Liver (tissue), 9 donors: ENCODE results near the gene RTL10. TPM values are rescaled to one million over a fixed set of nuclear protein-coding genes. Genes with fewer than 3 reads are reported as not detected.
A peak's percentile ranks its signal among the peaks of the same experiment; 100 is the strongest.

ENCODE experiments used
- DNase-seq: peaks from one replicate; pipeline ENCODE4 v3.0.0-alpha.2; 2017; ENCODE audit warnings: low spot score
- H3K27ac ChIP-seq, 2 donors: one replicate each; pipeline ENCODE4 v1.7.0; 2013; ENCODE audit warnings: inconsistent platforms in 2 of 2, low read length in 2 of 2, control low read depth in 1 of 2, low read depth in 1 of 2, mild to moderate bottlenecking in 1 of 2
- H3K27me3 ChIP-seq, 4 donors: one replicate each; pipeline versions ENCODE4 v1.6.1 to v1.7.0; 2013; ENCODE audit warnings: low read length in 3 of 4, inconsistent platforms in 1 of 4, mild to moderate bottlenecking in 1 of 4, moderate library complexity in 1 of 4; ENCODE audit not compliant: control insufficient read depth in 4 of 4, insufficient read depth in 4 of 4
- H3K36me3 ChIP-seq, 4 donors: one replicate each; pipeline versions ENCODE4 v1.6.1 to v1.7.0; 2013; ENCODE audit warnings: low read length in 3 of 4, mild to moderate bottlenecking in 3 of 4, low read depth in 1 of 4, moderate library complexity in 1 of 4; ENCODE audit not compliant: control insufficient read depth in 4 of 4, insufficient read depth in 3 of 4
- H3K4me1 ChIP-seq, 4 donors: one replicate each; pipeline versions ENCODE4 v1.6.1 to v1.7.0; 2013; ENCODE audit warnings: low read length in 3 of 4, mild to moderate bottlenecking in 3 of 4, moderate library complexity in 1 of 4; ENCODE audit not compliant: control insufficient read depth in 4 of 4, insufficient read depth in 4 of 4
- H3K4me3 ChIP-seq, 3 donors: one replicate each; pipeline versions ENCODE4 v1.6.1 to v1.7.0; 2013; ENCODE audit warnings: low read length in 3 of 3, control low read depth in 1 of 3, low read depth in 1 of 3, mild to moderate bottlenecking in 1 of 3
- H3K9ac ChIP-seq, 2 donors: one replicate each; pipeline ENCODE4 v1.7.0; 2013; ENCODE audit warnings: low read length in 2 of 2, mild to moderate bottlenecking in 2 of 2, moderate library complexity in 2 of 2, control low read depth in 1 of 2, low read depth in 1 of 2
- H3K9me3 ChIP-seq, 4 donors: one replicate each; pipeline versions ENCODE4 v1.6.1 to v1.7.0; 2013; ENCODE audit warnings: low read length in 3 of 4; ENCODE audit not compliant: control insufficient read depth in 4 of 4
- EGR1 ChIP-seq, 2 donors: IDR thresholded peaks; 2 replicates each; pipeline ENCODE4 v1.6.1; 2016 to 2018; ENCODE audit warnings: antibody characterized with exemption in 2 of 2, low read depth in 2 of 2
- FOXA1 ChIP-seq: IDR thresholded peaks from 2 replicates; pipeline ENCODE4 v1.6.1; 2016; ENCODE audit warnings: antibody characterized with exemption
- FOXA2 ChIP-seq: IDR thresholded peaks from 2 replicates; pipeline ENCODE4 v1.6.1; 2016; ENCODE audit warnings: antibody characterized with exemption
- GABPA ChIP-seq, 2 donors: IDR thresholded peaks in 1 of 2; conservative IDR thresholded peaks in 1 of 2; 2 replicates each; pipeline ENCODE4 v1.6.1; 2016; ENCODE audit warnings: antibody characterized with exemption in 2 of 2, mild to moderate bottlenecking in 1 of 2, moderate library complexity in 1 of 2
- HNF4A ChIP-seq, 2 donors: conservative IDR thresholded peaks; 2 replicates each; pipeline ENCODE4 v1.6.1; 2016; ENCODE audit warnings: antibody characterized with exemption in 2 of 2, mild to moderate bottlenecking in 2 of 2
- HNF4G ChIP-seq: IDR thresholded peaks from 2 replicates; pipeline ENCODE4 v1.6.1; 2016; ENCODE audit warnings: antibody characterized with exemption
- JUND ChIP-seq, 2 donors: IDR thresholded peaks; 2 replicates each; pipeline ENCODE4 v1.6.1; 2016; ENCODE audit warnings: antibody characterized with exemption in 2 of 2
- NR2F2 ChIP-seq: IDR thresholded peaks from 2 replicates; pipeline ENCODE4 v1.6.1; 2016; ENCODE audit warnings: antibody characterized with exemption
- RAD21 ChIP-seq, 2 donors: IDR thresholded peaks; 2 replicates each; pipeline ENCODE4 v1.6.1; 2016; ENCODE audit warnings: antibody characterized with exemption in 2 of 2, mild to moderate bottlenecking in 2 of 2
- RXRA ChIP-seq, 2 donors: IDR thresholded peaks; 2 replicates each; pipeline ENCODE4 v1.6.1; 2017 to 2018; ENCODE audit warnings: antibody characterized with exemption in 2 of 2, mild to moderate bottlenecking in 1 of 2
- SP1 ChIP-seq: IDR thresholded peaks from 2 replicates; pipeline ENCODE4 v1.6.1; 2018; ENCODE audit warnings: antibody characterized with exemption, mild to moderate bottlenecking
- TAF1 ChIP-seq: conservative IDR thresholded peaks from 2 replicates; pipeline ENCODE4 v1.6.1; 2016; ENCODE audit warnings: antibody characterized with exemption, mild to moderate bottlenecking
- YY1 ChIP-seq: IDR thresholded peaks from 2 replicates; pipeline ENCODE4 v1.6.1; 2016; ENCODE audit warnings: antibody characterized with exemption, mild to moderate bottlenecking
- WGBS: extraction: QIAGEN DNeasy Blood & Tissue Kit; methylation state at CpG from one replicate; pipeline ENCODE4 v1.1.7; 2013; 5-methylcytosine and 5-hydroxymethylcytosine counted together
- polyA plus RNA-seq, 2 donors: library from polyadenylated mRNA; stranded (reverse) in 1 of 2; unstranded in 1 of 2; fragments of 200-250 nt in 1 of 2; fragments of >200 nt in 1 of 2; fragmentation: Nextera tagmentation in 1 of 2; extraction: Ambion mirVana in 1 of 2; gene quantifications; one replicate each; pipeline versions ENCODE4 v1.2.1 to v1.2.3, GENCODE V29; 2013 to 2015
- total RNA-seq, 2 donors: library from RNA; depleted of rRNA; stranded (reverse); fragments of >200 nt; gene quantifications; one replicate each; pipeline ENCODE4 v1.2.3, GENCODE V29; 2014
- TF ChIP-seq, protein P1 (sequence below): IDR thresholded peaks from 2 replicates; pipeline ENCODE4 v1.6.1; 2016; ENCODE audit warnings: antibody characterized with exemption
- TF ChIP-seq, protein P2 (sequence below): fragments of 150-350 bp; IDR thresholded peaks from 2 replicates; pipeline ENCODE4 v1.5.1; 2017; ENCODE audit warnings: improper control_type of control experiment, low read depth, low read length; ENCODE audit not compliant: missing input control
- TF ChIP-seq, protein P3 (sequence below): IDR thresholded peaks from 2 replicates; pipeline ENCODE4 v1.6.1; 2016; ENCODE audit warnings: antibody characterized with exemption
- TF ChIP-seq, protein P4 (sequence below): IDR thresholded peaks from 2 replicates; pipeline ENCODE4 v1.6.1; 2016; ENCODE audit warnings: antibody characterized with exemption, mild to moderate bottlenecking
- donor health status: healthy.
- donor health status: healthy.
- donor health status: healthy.
- donor health status: healthy.
- donor health status: healthy.

The RTL10 gene
- total and polyA plus RNA-seq, 4 donors = 4.2 to 8.3 (median 7.4) TPM

DNA sequence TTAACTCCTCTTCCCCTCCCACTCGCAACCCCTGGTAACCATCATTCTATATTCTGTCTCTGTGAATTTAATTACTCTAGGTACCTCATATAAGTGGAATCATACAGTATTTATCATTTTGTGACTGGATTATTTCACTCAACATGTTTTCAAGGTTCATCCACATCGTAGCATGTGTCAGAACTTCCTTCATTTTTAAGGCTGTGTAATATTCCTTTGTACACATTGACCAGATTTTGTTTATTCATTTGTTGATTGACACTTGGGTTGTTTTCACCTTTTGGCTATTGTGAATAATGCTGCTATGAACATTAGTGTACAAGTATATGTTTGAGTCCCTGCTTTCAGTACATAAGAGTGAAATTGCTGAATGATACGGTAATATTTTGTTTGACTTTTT lies 2.7 kb upstream of the RTL10 start:
- Histone ChIP-seq H3K27ac (no peak overlapping the region), H3K4me3 (no peak overlapping the region), H3K9ac (no peak overlapping the region), H3K36me3 (no peaks in the 10 kb centered on the region), H3K4me1 (peaks cover 10 to 27% (median 24%) of the 10 kb centered on the region in 4 donors), H3K9me3 (no peaks in the 10 kb centered on the region), H3K27me3 (no peaks in the 10 kb centered on the region)
- TF ChIP-seq, protein P1, sequence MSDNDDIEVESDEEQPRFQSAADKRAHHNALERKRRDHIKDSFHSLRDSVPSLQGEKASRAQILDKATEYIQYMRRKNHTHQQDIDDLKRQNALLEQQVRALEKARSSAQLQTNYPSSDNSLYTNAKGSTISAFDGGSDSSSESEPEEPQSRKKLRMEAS = no peak
- TF ChIP-seq YY1 = no peak
- TF ChIP-seq SP1 = no peak
- no peak for TF ChIP-seq FOXA1
- TF ChIP-seq FOXA2 = no peak
- TF ChIP-seq, protein P2, sequence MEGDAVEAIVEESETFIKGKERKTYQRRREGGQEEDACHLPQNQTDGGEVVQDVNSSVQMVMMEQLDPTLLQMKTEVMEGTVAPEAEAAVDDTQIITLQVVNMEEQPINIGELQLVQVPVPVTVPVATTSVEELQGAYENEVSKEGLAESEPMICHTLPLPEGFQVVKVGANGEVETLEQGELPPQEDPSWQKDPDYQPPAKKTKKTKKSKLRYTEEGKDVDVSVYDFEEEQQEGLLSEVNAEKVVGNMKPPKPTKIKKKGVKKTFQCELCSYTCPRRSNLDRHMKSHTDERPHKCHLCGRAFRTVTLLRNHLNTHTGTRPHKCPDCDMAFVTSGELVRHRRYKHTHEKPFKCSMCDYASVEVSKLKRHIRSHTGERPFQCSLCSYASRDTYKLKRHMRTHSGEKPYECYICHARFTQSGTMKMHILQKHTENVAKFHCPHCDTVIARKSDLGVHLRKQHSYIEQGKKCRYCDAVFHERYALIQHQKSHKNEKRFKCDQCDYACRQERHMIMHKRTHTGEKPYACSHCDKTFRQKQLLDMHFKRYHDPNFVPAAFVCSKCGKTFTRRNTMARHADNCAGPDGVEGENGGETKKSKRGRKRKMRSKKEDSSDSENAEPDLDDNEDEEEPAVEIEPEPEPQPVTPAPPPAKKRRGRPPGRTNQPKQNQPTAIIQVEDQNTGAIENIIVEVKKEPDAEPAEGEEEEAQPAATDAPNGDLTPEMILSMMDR = no peak
- no peak for TF ChIP-seq JUND (IDR thresholded peaks at IDR 0.05)
- no peak for TF ChIP-seq NR2F2
- no peak for TF ChIP-seq RAD21 (IDR thresholded peaks at IDR 0.05)
- no peak for TF ChIP-seq RXRA (IDR thresholded peaks at IDR 0.05)
- TF ChIP-seq GABPA (IDR thresholded peaks at IDR 0.05 in 1 of 2, conservative IDR thresholded peaks at IDR 0.05 in 1 of 2) = no peak
- TF ChIP-seq EGR1 (IDR thresholded peaks at IDR 0.05; ENCODE audit: low read depth in 2 of 2) = no peak
- TF ChIP-seq HNF4G = no peak
- TF ChIP-seq, protein P3, sequence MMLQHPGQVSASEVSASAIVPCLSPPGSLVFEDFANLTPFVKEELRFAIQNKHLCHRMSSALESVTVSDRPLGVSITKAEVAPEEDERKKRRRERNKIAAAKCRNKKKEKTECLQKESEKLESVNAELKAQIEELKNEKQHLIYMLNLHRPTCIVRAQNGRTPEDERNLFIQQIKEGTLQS = no peak
- TF ChIP-seq TAF1 = no peak
- TF ChIP-seq, protein P4, sequence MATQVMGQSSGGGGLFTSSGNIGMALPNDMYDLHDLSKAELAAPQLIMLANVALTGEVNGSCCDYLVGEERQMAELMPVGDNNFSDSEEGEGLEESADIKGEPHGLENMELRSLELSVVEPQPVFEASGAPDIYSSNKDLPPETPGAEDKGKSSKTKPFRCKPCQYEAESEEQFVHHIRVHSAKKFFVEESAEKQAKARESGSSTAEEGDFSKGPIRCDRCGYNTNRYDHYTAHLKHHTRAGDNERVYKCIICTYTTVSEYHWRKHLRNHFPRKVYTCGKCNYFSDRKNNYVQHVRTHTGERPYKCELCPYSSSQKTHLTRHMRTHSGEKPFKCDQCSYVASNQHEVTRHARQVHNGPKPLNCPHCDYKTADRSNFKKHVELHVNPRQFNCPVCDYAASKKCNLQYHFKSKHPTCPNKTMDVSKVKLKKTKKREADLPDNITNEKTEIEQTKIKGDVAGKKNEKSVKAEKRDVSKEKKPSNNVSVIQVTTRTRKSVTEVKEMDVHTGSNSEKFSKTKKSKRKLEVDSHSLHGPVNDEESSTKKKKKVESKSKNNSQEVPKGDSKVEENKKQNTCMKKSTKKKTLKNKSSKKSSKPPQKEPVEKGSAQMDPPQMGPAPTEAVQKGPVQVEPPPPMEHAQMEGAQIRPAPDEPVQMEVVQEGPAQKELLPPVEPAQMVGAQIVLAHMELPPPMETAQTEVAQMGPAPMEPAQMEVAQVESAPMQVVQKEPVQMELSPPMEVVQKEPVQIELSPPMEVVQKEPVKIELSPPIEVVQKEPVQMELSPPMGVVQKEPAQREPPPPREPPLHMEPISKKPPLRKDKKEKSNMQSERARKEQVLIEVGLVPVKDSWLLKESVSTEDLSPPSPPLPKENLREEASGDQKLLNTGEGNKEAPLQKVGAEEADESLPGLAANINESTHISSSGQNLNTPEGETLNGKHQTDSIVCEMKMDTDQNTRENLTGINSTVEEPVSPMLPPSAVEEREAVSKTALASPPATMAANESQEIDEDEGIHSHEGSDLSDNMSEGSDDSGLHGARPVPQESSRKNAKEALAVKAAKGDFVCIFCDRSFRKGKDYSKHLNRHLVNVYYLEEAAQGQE = no peak
- 97% methylated on average over 3 of the region's 3 CpGs for whole genome bisulfite sequencing
- no peak for DNase-seq

DNA sequence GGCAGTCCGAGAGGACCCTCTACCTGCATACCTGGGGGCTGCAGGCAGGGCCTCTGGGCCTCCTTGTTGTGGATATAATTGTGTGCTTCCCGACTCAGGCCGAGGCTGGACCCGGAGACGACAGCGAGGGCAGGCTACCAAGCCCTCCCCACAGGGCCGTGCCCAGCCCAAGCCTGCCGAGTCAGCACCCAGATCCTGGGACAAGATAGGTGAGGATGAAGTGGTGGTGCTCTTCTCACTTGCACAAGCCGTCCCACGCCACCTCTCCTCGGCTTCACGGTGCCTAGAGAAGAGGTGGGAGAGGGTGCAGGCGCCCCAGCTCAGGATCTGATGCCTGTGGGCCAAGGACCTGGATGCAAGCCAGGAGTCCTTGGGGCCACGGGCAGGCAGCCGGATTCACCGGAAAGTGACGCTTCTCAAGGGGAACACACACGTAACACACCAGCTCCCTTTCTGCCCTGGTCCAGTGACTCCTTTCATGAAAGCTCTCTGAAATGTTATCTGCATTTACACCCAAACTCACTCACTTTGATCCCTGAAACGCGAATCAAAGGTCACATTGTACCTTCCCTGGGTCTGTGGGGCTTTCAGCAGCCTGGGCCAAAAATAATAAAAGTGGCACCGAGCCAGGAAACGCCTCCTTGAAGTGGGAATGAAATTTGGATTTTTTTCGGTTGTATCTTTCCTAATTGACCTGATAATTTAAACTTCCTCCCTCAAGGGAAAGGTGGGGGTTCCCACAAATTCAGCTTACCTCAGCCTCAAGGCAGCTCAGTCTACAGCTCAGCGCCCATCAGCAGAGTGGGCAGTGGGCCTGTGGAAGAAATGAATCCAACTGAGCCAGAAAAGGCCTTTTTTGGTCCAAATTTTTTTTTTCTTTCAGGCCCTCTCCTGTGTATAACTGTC lies 1.1 kb upstream of the RTL10 start:
- Histone ChIP-seq H3K27me3 (no peaks in the 10 kb centered on the region), H3K4me1 (peaks cover 10 to 27% (median 24%) of the 10 kb centered on the region in 4 donors), H3K4me3 (peak overlapping the region; percentile 71 to 91 (median 76)), H3K9me3 (no peaks in the 10 kb centered on the region), H3K9ac (peak overlapping the region; percentile 51 to 71), H3K27ac (peak overlapping the region; percentile 91 to 95), H3K36me3 (peaks cover 0 to 13% (median 9%) of the 10 kb centered on the region in 4 donors)
- WGBS = 5% methylated on average over 24 of the region's 24 CpGs
- TF ChIP-seq, protein P4 = peak; percentile 12
- TF ChIP-seq RAD21 (IDR thresholded peaks at IDR 0.05) = peak; percentile 33 to 36
- TF ChIP-seq HNF4G = peak; percentile 52
- TF ChIP-seq TAF1 = peak; percentile 20
- TF ChIP-seq RXRA (IDR thresholded peaks at IDR 0.05) = peak; percentile 52 to 55
- TF ChIP-seq NR2F2 = no peak
- peak; percentile 90 for TF ChIP-seq SP1
- peak; percentile 91 to 95 for TF ChIP-seq HNF4A (conservative IDR thresholded peaks at IDR 0.05)
- TF ChIP-seq, protein P2 = no peak
- DNase-seq = peak; percentile 65
